Measurements from ENCODE around the gene C9orf78.

C9orf78 gene

GRCh38 chr9:129854588-129855110, 19.6 kb upstream of the C9orf78 start:
- TF ChIP-seq ZBTB7A (IDR thresholded peaks at IDR 0.05; ENCODE audit: low read depth) (no peak), USF1 (IDR thresholded peaks at IDR 0.05) (no peak), CREB1 (IDR thresholded peaks at IDR 0.05; ENCODE audit: low read depth) (no peak), MAX (IDR thresholded peaks at IDR 0.05) (no peak), TEAD4 (IDR thresholded peaks at IDR 0.05) (no peak), RAD21 (IDR thresholded peaks at IDR 0.05; ENCODE audit: low read depth) (no peak), REST (IDR thresholded peaks at IDR 0.05; ENCODE audit: low read depth) (no peak), FOXM1 (IDR thresholded peaks at IDR 0.05; ENCODE audit: borderline replicate concordance, low read depth) (no peak), YY1 (IDR thresholded peaks at IDR 0.05; ENCODE audit: low read depth) (no peak), EP300 (IDR thresholded peaks at IDR 0.05; ENCODE audit: borderline replicate concordance) (no peak), NFIC (IDR thresholded peaks at IDR 0.05) (no peak), CEBPB (IDR thresholded peaks at IDR 0.05) (no peak), TCF12 (IDR thresholded peaks at IDR 0.05; ENCODE audit: low read depth) (no peak), TAF1 (IDR thresholded peaks at IDR 0.05; ENCODE audit: low read depth) (no peak), EGR1 (IDR thresholded peaks at IDR 0.05) (no peak)

- TF ChIP-seq USF1 (IDR thresholded peaks at IDR 0.05) (no peak), EP300 (IDR thresholded peaks at IDR 0.05; ENCODE audit: borderline replicate concordance) (no peak), MAX (IDR thresholded peaks at IDR 0.05) (no peak), ZBTB7A (IDR thresholded peaks at IDR 0.05; ENCODE audit: low read depth) (no peak), TAF1 (IDR thresholded peaks at IDR 0.05; ENCODE audit: low read depth) (no peak), TEAD4 (IDR thresholded peaks at IDR 0.05) (no peak), YY1 (IDR thresholded peaks at IDR 0.05; ENCODE audit: low read depth) (no peak), REST (IDR thresholded peaks at IDR 0.05; ENCODE audit: low read depth) (no peak), CREB1 (IDR thresholded peaks at IDR 0.05; ENCODE audit: low read depth) (no peak), EGR1 (IDR thresholded peaks at IDR 0.05) (no peak), FOXM1 (IDR thresholded peaks at IDR 0.05; ENCODE audit: borderline replicate concordance, low read depth) (no peak), TCF12 (IDR thresholded peaks at IDR 0.05; ENCODE audit: low read depth) (no peak)
Measured at GRCh38 chr9:129853614-129854013, 18.5 kb upstream of the C9orf78 start.

- TF ChIP-seq ZBTB7A (IDR thresholded peaks at IDR 0.05; ENCODE audit: low read depth): no peak
- TF ChIP-seq CREB1 (IDR thresholded peaks at IDR 0.05; ENCODE audit: low read depth): no peak
- no peak for TF ChIP-seq EP300 (IDR thresholded peaks at IDR 0.05; ENCODE audit: borderline replicate concordance)
- TF ChIP-seq NFIC (IDR thresholded peaks at IDR 0.05): no peak
- no peak for TF ChIP-seq TEAD4 (IDR thresholded peaks at IDR 0.05)
- no peak for TF ChIP-seq FOXM1 (IDR thresholded peaks at IDR 0.05; ENCODE audit: borderline replicate concordance, low read depth)
- TF ChIP-seq CEBPB (IDR thresholded peaks at IDR 0.05): no peak
Measured at GRCh38 chr9:129852579-129852978, 17.5 kb upstream of the C9orf78 start.

- no peak for TF ChIP-seq TAF1 (IDR thresholded peaks at IDR 0.05; ENCODE audit: low read depth)
- no peak for TF ChIP-seq TCF12 (IDR thresholded peaks at IDR 0.05; ENCODE audit: low read depth)
Measured at GRCh38 chr9:129851821-129852220, 16.7 kb upstream of the C9orf78 start.

- TF ChIP-seq TCF12 (IDR thresholded peaks at IDR 0.05; ENCODE audit: low read depth) (no peak), EP300 (IDR thresholded peaks at IDR 0.05; ENCODE audit: borderline replicate concordance) (no peak), EGR1 (IDR thresholded peaks at IDR 0.05) (no peak), CEBPB (IDR thresholded peaks at IDR 0.05) (no peak), YY1 (IDR thresholded peaks at IDR 0.05; ENCODE audit: low read depth) (no peak), TEAD4 (IDR thresholded peaks at IDR 0.05) (no peak), FOXM1 (IDR thresholded peaks at IDR 0.05; ENCODE audit: borderline replicate concordance, low read depth) (no peak), RAD21 (IDR thresholded peaks at IDR 0.05; ENCODE audit: low read depth) (no peak), CREB1 (IDR thresholded peaks at IDR 0.05; ENCODE audit: low read depth) (no peak), TAF1 (IDR thresholded peaks at IDR 0.05; ENCODE audit: low read depth) (no peak), REST (IDR thresholded peaks at IDR 0.05; ENCODE audit: low read depth) (no peak), ZBTB7A (IDR thresholded peaks at IDR 0.05; ENCODE audit: low read depth) (no peak), NFIC (IDR thresholded peaks at IDR 0.05) (no peak), MAX (IDR thresholded peaks at IDR 0.05) (no peak), USF1 (IDR thresholded peaks at IDR 0.05) (no peak)
Measured at GRCh38 chr9:129850821-129851550, 15.9 kb upstream of the C9orf78 start.

Data from Ishikawa (cell line).